Fibroblast of skin of right quadriceps (primary cell): ENCODE results near the gene ZBTB16.
A peak's percentile ranks its signal among the peaks of the same experiment; 100 is the strongest.

Experiments
- DNase-seq: peaks from one replicate; pipeline ENCODE4 v3.0.0-alpha.2; 2013

ZBTB16 gene

DNA sequence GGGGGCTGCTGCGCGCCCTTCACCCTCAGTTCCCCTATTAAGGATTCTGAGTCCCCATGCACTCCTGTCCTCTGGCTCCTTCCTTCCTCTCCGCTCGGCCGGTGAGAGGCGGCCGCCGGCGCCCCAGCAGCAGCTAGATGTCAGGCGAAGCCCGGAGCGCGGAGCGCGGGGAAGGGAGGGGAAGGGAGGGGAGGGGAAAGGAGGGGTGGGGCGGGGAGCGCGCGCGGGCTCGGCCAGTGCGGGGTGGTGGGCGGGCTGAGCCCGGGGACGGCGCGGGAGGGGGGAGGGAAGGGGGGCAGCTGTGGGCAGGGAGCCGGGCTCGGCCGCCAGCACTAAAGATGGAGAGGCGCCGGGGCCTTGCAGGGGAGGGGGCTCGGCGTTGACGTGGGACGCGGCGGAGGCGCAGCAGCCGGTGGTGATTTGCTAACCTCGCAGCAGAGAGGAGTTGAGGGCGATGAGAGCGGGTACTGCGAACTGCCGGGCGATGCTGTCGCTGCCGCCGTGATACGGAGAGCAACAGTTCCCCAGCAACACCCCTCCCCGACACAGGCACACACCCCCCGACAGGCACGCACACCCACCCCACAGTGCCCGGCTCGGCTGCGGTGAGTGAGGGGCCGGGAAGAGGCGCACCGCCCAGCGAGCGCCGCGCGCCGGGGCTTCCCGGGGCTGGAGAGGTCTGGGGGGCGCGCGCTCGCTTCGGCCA is at the start of gene ZBTB16:
Gene ZBTB16, plus strand, starts transcription at position 434 of the 706 bp plus-strand sequence. CDS start 3,590 bp downstream, outside the sequence.
- DNase-seq: no peak

- DNase-seq: no peak
These were observed 48.6 kb upstream of the ZBTB16 start for GRCh38 chr11:114010931-114011330.

DNA sequence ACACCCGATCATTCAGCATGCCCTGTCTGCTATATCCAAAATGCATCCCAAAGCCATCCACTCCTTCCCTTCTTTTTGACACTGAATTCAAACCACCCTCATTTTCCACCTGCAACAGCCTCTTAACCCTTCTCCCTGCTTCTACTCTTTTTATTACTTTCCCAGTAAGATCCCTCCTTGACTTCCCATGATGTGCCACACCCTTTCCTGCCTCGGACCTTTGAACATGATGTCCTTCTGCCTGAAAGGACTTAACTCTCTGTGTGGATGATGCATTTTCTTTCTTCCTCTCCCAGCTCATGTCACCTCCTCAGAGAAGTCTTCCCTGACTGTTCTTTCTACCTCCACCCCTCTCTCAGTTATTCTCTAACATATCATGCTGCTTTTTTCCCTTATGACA is 48.1 kb upstream of the ZBTB16 start:
- no peak for DNase-seq

DNA sequence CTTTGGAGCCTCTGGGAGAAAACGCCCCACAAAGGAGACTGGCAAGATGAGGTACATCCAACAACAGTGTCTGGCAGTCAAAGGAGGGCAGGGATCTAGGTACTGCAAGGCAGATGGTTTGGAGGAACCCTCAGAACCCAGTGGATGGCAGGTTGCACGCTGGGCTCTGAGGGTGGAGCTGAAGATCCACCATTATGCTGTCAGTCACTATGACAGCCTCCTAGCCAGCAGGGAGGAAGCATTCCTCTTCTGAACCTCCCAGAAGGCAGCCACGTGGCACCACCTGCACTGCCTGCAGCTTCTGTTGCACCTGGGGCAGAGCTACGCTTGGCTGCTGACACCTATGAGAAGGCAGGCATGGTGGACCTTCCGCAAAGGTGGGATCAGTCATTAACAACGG is 44.4 kb upstream of the ZBTB16 start:
- no peak for DNase-seq

- no peak for DNase-seq
These were observed 42.5 kb upstream of the ZBTB16 start for GRCh38 chr11:114016986-114017385.

- DNase-seq: peak; percentile 8
These were observed 41.8 kb upstream of the ZBTB16 start for GRCh38 chr11:114017723-114018122.

- DNase-seq: no peak
These were observed 40.5 kb upstream of the ZBTB16 start for GRCh38 chr11:114019046-114019445.

- no peak for DNase-seq
These were observed 39.9 kb upstream of the ZBTB16 start for GRCh38 chr11:114019574-114019973.

DNA sequence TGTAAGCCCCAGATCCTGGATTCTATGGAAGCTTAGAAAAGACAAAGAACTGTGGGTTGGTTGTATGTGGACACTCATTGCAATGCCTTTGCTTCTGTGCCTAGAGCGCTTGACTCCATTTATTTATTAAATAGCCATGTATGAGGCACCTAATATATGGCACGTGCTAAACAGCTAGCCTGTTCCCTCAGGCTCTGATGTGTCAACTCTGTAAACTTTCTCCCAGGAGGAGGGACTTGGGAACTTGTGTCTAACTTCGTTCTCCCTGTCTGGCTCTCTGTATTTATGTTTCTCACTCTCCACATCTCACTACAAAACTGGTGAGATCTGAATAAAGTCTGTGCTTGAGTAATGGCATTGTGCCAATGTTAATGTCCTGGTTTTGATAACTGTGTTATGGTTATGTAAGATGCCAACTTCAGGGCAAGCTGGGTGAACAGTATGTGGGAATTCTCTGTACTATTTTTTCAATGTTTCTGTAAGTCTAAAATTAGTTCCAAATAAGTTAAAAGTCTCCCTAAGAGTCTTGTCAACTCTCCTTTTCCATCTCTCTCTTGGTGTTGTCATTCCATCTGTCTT is 34.1 kb upstream of the ZBTB16 start:
- DNase-seq: no peak

DNA sequence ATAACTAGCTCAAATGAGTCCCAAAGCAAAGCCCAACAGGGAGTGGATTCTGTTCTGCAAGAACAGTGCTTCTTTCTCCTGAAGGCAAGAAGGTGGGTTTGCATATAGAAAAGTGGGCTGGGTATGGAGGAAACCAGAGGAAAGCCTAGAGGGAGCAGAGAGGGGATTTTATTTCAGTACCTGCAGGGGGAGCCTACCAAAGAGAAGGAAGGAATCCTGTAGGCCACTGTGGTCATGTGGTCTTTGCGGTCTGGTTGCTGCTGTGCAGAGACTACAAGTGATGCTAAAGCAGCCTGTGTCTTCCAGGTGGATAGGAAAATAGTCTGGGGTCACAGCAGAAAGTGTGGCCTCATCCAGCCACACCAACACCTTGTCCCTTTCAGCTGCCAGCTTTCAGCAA is 33.2 kb upstream of the ZBTB16 start:
- peak; percentile 9 for DNase-seq

DNA sequence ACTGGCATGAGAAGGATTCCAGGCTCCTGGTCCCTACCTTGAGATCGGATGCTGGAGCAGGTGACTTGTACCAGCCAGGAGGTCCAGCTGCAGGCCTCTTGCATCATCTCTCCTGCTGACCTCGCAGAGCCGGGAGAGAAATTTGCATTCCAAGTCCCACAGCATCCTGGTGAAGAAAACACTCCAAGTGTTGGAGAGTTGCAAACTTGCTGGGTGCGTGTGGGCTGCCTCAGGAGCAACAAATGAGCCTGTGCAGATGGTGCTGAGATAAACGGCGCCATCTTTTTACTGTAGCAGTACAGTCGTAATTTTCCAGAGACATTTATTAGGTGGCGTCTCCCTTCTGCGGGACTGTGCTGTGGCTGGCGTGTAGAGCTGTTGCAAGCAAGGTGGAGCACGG is 32.1 kb upstream of the ZBTB16 start:
- no peak for DNase-seq

DNA sequence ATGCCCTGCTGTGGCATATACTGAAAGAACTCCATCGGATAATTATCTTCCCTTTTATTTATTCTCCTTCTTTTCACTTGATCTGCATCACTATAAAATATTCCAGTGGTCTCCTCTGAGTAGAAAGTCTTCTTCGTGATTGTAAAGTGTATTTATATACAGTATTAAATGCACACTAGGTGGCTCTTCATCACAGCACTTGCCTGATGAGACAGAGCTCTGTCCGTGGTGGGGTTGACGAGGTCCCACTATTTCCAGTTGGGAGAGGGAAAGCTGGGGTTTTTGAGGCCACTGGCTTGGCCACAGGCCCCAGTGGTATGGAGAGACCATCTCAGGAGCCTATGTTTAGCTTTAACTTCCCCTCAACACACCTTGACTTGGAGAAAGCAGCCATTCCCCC is 31.6 kb upstream of the ZBTB16 start:
- DNase-seq: no peak

DNA sequence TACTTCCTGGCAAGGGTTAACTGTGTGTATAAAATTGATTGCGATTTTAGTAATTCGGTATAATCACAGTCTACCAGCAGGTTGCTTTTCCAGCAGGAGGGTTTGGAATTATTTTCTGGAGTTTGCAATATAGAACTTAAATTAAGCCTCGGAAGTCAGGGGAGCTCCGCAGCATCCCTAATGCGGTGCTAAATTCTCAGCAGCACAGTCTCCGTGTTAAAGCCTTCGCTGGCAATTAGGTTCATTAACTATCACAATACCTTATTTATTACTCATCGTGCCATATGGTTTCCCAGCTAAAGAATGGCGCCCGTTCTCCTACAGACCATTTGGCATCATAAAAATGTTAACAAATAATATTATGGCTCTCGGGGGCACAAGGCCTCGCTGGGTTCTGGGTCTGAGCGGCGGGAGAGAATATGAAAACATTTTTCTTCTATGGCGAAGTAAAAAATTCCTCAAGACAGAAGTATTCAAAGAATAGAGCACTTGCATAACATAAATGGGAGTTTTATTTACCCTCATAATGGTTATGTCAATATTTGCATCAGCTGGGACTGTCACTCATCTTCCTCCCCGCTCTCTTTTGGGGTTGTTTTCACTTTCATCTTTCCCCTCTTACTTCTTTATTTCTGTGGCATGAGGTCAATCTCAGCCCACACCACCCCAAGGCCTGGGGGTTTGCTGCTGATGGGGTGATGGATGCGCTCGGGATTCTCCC is 28.1 kb upstream of the ZBTB16 start:
- DNase-seq: no peak

- no peak for DNase-seq
These were observed 27.6 kb upstream of the ZBTB16 start for GRCh38 chr11:114031967-114032320.

GRCh38 chr11:114033066-114033465 is 26.4 kb upstream of the ZBTB16 start:
- DNase-seq: no peak

DNA sequence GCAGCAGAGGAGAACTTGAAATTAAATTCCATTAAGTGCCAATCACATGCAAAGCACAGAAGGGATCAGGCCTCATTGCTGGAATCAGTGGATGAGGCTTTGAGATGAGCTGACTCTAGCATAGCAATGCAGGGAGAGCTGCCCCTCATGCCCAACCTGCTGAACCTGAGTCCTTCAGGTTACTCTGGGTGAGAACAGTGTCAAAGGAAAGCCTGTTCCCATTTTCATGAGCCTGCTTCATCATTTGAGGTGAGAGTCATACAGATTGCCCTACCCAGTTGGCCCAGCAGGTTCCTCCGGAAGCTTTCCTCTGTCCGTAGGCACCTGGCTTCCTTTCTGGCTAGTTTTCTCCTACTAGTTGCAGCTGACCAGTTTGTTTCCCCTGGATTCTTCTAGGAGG is 25.9 kb upstream of the ZBTB16 start:
- no peak for DNase-seq

- no peak for DNase-seq
These were observed 24.6 kb upstream of the ZBTB16 start for GRCh38 chr11:114034956-114035355.

DNA sequence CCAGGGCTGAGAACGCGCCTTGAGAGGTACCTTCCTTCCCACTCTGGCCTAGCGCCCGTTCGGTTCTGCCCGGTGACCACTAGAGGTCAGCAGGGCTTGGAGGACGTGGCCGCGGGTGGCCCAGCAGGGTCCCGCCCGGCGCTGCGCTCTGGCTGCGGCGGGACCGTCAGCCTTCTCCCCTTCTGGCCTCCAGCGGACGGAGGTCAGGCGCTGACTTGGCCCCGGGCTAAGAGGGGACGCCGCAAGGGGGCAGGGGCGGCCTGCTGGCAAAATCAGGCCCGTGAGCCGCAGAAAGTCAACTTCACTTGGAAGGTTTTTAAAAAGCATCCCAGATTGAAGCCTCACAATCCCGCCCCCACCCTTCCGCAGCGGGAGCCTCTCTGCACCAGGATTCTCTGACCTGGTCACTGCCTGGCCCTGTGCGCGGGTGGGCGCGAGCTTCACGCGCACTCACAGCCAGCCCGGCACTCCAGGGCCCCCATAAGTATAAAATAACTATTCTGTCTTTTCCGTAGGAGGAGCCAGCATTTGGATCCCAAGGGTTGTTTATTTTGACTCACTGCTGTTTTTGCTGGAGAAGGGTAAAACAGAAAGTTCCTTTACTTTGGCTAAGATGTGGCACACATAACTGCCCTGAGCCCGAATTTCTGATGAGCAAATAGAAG is 23.2 kb upstream of the ZBTB16 start:
- DNase-seq: peak; percentile 53

GRCh38 chr11:114036958-114037357 is 22.6 kb upstream of the ZBTB16 start:
- DNase-seq: no peak

GRCh38 chr11:114039551-114039950 is 20.0 kb upstream of the ZBTB16 start:
- no peak for DNase-seq

- DNase-seq: peak; percentile 50
These were observed 18.8 kb upstream of the ZBTB16 start for GRCh38 chr11:114040706-114041211.

- no peak for DNase-seq
These were observed 17.3 kb upstream of the ZBTB16 start for GRCh38 chr11:114042234-114042633.

DNA sequence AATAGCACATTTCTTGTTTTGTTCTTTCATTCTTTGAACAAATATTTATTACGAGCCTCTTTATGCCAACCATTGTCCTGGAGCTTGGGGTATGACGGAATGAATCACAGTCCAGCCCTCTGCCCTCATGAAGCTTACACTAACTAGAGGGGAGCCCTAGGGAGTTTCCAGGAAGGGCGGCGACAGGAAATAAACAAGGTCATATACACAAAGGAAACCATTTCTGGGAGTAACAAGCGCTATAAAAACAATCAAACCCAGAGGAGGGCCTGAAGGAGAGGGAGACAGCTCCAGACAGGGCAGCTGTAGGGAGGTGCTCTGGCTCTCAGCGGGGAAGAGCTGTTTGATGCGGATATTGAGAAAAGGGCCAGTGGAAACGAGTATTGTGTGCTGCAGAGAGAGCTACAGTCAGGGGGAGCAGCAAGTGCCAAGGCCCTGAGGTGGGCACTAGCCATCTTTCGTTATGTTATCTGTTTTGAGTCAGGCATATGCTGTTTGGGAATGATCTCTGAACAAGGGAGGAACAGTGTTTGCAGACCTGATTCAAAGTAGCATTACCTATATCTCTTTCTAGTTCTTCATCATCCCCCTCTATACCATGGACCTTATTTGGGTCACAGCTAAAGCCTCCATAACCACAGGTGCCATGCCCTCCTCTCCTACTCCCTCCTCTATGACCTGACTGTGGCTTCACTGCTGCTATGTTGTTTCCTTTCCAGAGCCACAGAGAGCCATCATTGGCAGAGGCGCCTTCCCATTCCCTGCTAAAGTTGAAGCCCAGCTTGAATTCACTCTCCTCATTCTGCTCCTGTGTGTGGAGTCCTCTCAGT is 15.3 kb upstream of the ZBTB16 start:
- no peak for DNase-seq
